ENCODE measurements around the gene TMEM121.
"Not testable (repeated sequence)": the region's sequence is repeated elsewhere in the genome, so short reads cannot be mapped to it uniquely, and the experiment has no call there.

Gene TMEM121

DNA sequence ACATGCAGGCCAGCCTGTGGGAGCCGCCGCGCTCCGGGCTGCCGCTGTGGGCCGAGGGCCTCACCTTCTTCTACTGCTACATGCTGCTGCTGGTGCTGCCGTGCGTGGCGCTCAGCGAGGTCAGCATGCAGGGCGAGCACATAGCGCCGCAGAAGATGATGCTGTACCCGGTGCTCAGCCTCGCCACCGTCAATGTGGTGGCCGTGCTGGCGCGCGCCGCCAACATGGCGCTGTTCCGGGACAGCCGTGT lies 2.9 kb downstream of the TMEM121 start:
- DNase-seq = no peak

DNA sequence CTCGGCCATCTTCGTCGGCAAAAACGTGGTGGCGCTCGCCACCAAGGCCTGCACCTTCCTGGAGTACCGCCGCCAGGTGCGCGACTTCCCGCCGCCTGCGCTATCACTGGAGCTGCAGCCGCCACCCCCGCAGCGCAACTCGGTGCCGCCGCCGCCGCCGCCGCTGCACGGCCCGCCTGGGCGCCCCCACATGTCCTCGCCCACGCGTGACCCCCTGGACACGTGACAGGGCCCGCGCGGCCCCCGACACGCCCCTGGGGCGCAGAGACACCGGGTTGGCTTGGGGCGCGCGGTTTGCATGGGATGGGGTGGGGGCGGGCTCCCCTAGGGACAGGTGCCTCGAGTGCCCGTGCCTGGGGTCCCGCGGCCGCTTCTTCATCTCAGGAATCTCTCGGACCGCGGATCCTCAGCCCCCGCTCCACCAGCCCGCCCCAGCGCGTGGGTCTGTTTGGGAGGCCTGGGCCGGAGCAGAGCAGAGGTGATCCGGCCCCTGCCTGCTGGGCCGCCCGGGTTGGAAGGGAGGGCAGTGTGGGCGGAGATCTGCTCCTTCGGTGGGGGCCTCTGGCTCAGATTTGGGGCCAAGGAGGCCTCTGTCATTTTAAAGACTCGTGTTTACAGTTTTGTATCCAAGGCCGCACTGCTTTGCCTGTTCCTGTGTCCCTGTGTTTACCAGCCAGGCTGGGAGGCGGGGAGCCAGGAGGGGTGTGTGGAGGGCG lies 3.3 kb downstream of the TMEM121 start:
- DNase-seq = no peak

DNA sequence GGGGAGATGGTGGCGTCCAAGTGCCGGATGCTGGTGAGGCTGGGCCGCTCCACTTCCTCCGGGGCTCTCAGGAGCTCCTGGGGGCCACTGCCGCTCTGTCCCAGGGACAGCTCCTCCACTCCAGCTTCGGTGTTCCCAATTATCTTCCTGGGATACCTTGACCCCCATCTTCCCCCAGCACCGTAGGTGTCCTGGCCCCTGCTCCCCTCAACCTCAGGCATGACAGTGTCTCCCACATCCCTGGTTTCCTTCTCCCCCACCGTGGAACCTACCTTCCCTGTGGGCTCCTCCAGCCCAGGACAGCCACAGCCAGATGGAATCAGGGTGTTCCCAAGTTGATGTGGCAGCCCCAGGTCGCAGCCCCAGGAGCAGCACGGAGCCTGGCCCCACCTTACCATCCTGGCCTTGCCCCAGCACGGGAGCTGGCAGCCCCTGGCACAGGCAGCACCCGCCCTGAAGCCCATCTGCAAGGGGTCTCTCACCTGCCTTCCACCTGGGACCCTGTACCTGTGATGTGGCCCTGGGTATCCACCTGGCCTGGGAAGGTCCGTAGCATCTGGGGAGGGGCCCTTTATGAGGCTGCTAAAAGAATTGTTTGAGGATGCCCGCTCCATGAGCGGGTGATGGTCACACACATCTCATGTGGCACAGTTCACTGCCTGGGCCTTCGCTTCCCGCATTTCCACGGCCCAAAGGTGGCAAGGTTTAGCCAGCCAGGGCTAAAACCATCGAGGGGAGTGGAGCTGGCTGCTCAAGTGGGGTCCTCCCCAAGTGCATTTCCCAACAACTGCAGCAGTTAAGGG lies 4.1 kb downstream of the TMEM121 start:
- no peak for DNase-seq

DNA sequence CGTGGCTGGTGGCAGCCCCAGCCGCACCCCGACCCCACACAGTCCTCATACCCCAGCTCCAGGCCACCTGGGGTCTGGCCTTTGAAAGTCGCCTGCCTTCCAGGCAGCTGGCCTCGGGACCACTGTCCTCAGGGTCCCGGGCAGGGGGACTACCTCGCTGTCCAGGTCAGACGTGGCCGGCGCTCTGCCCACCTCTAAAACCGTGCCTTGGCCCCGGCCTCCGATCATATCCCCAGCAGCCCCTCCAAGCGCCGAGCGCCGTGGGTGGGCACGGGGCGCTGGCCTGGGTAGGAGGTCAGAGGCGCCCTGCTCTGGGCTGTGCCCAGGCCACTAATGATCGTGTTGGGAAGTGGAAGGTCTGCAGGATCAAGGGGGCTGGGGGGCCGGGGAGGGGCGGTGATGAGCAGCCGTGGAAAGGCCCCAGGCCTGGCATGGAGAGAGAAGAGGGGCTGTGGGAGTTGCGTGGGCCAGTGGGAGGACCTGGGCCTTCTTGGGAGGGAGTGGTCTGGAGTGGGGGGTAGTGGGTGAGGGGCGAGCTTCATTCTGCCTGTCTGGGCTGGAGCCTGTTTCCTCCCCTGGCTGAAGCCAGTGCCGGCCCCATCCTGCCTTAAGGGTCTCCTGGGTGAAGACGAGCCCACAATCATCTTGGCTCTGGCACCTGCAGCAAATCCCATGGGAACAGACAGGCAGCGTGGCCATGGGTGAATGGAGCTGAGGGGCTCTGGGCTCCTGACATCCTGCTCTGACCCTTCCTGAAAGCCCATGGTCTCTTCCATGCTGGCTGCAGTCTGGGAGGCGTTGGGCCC lies 4.9 kb downstream of the TMEM121 start:
- DNase-seq = no peak

DNA sequence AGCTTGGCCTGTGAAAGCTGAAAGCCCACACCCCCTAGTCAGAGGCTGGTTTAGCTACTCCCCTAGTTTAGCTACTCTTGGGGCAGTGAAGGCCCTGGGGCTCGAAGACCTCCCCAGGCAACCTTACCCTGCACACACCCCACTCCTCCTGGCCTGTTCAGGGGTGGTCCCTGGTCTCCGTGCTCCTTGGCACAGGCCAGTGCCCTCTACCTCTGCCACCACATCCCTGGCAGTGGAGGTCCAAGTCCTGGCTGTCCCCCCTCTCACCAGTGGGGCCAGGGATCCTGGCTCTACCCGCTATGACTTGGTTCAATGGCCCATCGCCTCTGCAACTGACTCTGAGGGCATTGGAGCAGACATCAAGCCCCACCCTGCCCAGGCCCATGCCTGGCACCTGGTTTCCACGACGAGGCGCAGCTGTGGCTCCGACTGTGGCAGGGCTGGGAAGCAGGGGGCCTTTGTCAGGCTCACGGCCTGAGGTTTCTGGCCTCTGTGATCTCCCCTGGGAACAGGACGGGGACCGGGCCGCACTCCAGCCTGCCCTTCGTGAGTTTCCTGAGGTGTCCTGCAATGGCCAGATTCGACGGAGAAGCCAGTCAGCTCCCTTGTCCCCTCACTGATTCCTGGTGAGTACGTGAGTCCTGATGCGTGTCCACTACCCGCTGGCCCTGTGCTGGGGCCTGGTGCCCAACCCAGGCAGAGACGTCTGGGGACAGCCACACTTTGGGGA lies 5.7 kb downstream of the TMEM121 start:
- no peak for DNase-seq

DNA sequence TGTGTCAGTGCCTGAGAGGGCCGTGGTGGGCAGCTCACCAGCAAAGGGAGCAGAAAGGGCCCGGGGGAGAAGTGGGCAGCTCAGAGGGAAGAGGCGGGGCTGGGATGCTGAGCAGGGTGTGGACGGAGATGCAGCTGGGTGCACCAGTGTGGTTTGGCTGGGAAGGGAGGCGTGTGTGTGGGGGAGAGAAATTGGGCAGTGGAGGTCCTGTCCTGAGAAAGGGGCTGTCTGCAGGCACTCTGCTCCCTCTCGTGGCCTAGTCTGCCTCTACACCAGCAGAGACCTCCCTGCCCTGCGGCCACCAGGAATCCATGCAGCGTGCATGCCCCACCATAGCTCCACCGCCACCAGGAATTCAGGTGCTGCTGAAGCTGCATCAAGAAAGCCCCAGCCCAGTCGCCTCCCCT lies 6.4 kb downstream of the TMEM121 start:
- DNase-seq = no peak

DNA sequence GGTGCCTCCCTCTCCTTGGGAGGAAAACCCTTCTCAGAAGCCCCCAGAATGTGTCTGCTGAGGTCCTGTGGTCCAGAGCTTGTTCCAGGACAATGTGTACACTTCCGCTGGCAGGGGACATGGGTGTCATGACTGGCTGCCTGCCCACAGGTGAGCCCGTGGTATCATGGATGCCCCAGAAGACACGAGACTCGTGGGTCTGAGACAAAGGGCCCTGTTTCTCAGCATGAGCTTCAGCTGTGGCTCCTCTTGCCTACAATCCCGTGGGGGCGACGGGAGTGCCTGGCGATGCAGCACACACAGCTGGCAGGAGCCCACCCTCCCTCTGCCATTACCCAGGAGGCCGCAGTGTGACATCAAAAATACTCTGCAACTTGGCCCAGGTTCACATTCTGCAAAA lies 7.0 kb downstream of the TMEM121 start:
- no peak for DNase-seq

DNA sequence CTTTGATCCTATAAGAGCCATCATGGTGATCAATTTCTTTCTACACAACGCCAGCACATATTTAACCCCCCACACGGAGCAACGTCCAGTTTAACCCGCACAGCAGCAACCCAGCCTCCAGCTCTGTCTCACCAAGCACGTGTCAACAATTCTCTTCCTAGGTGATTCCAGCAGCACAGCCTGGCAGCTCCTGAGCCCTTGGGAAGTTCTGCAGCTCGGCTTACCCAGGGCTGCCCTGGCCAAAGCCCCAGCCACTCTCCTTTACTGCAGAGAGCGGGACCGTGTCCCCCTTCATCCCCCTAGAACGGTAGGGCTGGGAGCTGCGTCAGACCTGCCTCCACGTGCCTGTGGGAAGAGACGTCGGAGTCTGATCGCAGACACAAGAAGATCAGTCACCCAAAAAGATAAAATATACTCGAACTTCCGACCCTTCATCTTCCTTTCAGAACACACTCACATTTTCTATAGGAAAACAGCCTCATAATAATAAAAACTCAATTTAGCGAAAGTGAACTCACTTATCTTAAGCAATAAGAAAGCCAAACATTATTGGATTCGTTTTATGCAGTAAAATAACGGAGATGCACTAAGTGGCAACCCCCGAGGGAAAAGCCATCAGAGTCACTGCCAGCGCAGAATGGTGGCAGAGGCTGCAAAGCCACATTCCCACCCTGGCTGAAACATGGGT lies 7.6 kb downstream of the TMEM121 start:
- DNase-seq = no peak

DNA sequence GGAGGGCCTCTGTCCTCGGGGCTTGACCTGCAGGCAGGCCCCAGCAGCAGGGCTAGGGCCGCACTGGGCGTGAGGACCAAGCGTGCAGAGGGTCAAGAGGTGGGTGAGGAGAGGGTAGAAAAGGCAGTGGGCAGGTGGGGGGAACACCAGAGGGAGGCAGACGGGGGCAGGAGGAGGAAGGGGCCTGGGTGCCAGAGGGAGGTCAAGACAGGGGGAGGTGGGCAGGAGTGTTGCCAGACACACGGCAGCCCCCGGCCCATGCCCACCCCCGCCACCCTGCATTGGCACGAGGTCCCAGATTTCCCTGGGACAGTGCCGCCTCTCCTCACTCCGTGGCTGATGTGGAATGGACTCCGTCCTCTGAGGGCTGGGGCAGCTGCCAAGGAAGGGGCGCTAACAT lies 8.2 kb downstream of the TMEM121 start:
- DNase-seq = no peak

DNA sequence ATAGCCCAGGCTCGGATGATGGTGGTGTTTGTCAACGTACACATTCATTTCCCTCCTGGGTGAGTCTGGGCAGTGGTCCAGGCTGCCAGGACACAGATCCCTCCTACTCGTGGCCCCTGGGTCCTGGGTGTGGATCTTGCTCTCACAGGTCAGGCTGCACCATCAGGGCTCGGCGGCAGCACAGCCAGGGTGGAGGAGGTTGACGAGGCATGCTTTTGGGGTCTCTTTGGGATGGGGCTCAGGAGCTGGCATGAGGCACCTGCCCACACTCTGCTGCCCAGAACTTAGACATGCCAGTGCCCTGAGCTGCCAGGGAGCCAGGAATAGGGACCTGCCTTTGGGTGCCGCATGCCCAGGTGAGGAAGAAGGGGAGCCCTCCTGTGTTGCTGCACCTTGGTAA lies 9.7 kb downstream of the TMEM121 start:
- no peak for DNase-seq

DNA sequence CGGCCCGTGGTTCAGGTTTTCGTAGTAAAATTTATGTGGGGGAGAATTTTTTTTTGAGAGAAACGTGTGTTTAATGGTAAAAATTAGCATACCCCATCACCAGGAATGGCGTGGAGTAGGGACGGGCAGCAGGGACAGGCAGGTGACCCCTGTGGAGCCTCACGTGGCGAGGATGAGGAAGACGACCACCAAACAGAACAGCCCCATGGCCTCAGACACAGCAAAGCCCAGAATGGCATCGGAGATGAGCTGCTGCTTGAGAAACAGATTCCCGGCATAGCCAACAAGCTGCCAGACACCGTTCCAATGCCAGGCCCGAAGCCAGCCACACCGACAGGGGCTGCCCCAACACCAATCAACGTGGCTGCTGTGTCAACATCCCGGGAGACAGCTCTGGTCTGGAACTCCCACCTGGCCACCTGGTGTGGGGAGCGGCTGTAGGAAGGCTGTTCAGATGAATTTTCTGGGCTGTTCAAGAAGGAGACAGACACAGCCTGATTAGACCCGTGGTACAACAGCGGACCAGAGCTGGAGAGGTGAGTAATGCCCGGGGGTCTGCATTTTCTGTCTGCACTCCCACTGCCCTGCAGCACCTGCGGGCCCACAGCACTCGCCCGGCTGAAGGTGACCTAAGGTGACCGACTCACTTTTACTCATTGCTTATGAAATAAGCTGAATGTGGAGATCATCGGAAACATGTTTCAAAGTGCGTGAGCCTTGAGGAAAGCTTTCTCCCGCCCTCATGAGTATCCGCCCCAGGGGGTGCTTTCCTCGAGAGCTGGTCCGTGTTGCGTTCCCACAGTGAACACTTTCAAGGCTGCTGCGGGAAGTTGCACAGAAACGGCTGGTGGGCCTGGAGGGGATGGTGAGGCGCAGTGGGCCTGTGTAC lies 10.6 kb downstream of the TMEM121 start:
- DNase-seq = peak; percentile 53

DNA sequence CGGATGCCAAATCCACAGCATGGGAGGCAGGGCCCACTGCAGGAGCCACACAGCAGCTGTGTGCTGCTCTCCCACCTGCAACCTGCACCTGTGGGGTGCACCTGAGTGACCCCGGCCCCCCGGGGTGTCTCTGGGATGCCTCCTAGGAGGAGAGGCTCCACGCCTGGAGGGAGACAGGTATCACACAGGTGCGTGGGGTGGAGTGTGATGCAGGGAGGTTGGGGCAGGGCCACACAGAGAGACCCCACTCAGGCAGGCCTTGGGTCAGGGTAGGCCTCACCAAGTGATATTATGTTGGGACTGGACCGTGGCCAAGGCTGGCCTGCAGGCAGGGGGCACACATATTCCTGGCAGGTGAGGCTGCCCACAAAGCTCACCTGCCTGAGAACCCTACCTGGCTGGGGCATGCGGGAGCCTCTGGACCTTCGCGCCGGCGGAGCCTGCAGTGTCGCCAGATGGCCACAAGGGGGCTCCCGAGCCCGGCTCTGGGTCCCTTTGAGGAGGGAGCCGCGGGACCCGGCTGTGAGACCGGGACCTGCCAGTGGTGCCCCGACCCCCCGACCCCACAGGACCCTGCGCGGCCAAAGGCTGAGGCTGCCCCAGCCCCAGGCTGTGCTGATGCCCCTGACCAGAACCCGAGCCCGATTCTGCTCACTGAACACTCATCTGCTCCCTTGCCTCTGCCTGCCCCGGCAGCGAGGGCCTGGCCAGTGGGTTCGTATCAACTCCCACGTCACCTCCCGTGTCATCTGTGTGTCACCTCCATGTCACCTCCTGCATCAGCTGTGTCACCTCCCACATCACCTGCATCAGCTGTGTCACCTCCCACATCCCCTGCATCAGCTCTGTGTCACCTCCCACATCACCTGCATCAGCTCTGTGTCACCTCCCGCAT lies 11.4 kb downstream of the TMEM121 start:
- DNase-seq = peak; percentile 14

DNA sequence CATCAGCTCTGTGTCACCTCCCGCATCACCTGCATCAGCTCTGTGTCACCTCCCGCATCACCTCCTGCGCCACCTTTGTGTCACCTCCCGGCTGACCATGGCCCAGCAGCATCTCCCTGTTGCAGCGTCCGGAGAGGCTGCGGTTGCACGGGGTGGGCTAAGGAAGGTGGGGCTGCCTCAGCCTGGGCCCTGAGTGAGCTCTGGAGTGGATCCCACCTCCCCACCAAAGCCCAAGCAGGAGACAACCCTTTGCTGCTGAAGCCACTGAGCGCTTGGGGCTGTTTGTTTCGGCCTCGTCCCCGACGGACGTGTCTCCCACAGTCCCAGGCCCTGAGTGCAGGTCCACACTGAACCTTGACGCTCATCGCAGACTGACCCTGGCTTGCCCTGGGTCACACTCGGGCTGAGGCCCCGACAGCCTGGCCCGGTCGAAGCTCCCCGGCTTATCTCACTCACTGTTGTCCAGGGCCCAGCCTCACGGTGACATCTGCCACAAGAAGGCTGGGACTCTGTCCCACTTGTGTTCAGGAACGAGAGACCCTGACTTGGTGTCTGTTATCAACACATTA lies 12.2 kb downstream of the TMEM121 start:
- no peak for DNase-seq

DNA sequence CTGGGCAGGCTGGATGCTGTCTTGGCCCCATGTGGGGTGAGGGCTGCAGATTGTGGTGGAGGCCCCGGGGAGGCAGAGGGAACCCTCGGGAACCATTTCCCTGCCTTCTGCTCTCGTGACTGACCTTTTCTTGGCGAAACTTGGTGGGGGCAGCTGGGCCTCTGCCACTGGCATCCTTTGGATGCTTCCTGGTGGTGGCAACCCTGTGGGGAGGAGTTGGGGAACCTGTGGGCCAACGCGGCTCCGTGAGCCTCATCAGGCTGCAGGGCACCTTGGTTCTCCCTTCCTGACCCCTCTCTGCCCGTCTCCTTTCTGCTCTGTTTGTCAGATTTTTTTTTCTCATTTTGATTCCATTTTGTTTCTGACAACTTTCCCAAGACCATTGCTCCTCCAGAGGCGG lies 14.4 kb downstream of the TMEM121 start:
- DNase-seq = no peak

DNA sequence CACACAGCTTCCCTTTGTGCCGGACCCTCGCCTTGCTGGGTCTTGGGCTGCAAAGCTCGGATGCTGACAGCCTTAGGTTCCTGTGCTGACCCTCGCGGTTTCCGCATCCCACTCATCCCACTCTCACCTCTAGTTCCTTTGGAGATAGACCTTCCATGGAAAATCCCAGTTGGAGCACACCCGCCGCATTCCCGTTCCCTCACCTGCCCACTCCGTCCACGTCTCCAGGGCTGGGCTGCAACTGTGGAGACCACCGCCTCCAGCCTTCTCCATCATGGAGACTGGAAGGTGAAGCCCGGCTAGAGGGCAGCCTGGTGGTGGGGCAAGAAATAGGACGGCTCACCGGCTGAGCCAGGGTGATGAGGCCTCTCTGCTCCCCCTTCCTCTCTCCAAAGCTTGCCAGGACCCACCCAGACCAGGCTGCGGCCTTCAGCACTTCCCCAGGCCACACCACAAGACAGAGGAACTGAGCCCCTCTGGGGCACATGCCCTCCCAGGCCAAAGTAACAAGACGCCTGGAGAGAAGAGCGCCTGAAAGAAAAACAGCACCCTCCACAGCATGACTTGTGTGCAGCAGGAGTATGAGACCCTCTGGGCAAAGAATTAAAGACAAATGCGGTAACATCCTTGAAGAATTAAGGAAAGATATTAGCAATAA lies 15.0 kb downstream of the TMEM121 start:
- DNase-seq = no peak

DNA sequence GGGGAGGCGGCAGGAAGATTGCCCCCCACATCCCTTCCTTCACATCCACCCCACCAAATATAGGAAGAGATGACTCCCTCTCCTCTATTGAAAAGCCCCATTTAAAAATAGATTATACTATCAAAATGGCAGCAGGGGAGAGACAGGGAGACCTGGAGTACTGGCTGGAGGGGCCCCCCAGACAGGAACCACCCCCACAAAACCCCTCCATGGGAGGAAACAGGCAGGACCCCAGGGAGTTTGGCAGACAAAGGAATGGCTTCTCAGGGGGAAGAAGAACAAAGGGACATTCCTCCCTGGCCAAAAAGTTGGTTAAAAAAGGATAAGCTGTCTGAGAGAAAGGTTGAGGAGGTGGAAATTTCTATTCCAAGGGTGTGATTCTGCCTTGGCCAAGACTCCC lies 19.3 kb downstream of the TMEM121 start:
- DNase-seq = not testable (repeated sequence)

DNA sequence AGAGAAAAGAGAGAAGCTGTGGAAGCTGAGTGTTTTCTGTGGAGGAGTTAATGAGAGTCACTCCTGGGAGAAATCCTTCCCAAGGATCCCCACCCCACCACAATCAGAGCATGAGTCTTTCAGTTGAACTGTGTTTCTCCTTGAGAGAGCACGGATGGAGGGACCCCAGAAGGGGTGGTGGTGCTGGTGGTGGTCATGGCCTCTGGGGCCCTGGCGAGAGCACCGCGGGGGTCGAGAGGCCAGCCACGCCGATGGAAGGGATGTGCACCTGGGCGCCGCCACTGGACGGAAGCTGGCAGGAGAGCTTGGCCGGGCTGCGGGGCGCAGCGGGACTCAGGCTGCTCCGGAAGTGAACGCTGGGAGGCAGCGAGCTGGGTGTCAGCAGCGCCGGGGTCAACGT lies 20.0 kb downstream of the TMEM121 start:
- not testable (repeated sequence) for DNase-seq

DNA sequence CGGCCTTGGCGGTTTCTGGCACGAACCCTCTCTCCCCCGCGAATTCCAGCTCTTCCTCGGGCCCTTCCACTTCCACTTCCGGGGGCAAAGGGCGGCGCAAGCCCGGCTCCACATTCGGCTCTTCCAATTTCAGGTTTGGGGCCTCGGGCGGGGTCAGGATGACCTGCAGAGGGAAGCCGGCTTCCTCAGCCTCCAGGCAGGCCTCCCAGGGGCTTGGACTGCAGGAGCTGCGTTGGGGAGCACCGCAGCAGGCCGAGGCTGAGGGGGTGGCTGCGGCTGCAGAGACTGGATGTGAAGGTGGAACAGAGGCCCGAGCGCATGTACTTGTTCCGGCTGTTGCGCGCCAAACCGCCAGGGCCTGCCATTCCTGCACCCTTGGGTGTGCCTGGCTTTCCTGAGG lies 20.7 kb downstream of the TMEM121 start:
- DNase-seq = not testable (repeated sequence)

DNA sequence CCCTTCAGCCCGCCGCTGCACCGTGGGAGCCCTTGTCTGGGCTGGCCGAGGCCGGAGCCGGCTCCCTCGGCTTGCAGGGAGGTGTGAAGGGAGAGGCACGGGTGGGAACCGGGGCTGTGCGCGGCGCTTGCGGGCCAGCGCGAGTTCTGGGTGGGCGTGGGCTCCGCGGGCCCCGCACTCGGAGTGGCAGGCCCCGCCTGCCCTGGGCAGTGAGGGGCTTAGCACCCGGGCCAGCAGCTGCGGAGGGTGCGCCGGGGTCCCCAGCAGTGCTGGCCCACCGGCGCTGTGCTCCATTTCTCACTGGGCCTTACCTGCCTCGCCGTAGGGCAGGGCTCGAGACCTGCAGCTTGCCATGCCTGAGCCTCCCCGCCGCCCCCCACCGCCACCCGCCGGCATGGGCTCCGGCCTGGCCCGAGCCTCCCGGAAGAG lies 21.4 kb downstream of the TMEM121 start:
- no peak for DNase-seq

DNA sequence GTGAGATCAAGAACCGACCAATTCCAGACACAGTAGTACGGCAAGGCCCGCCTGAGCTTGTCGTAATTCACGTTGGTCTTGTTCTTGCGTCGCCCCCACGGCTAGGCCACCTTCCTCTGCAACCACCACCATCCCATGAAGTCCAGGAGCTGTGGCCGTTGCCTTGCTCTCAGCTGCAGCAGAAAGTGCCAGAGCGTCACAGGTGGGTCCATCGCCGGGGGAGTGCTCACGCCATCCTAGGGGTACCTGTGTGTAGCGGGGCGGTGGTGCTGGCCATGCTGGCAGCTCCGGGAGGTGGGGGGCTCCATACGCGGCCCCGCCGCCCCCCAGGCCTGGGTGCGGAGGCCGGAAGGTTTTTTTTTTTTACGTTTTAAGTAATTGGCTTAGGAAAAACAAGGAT lies 23.1 kb downstream of the TMEM121 start:
- no peak for DNase-seq

All from COR-L47 (cell line).